Osteocyte (in vitro differentiated cells): ENCODE measurements around the gene C1QTNF1. TPM values are rescaled to one million over a fixed set of nuclear protein-coding genes. Genes with fewer than 3 reads are reported as not detected.
A peak's percentile ranks its signal among the peaks of the same experiment; 100 is the strongest.

Source experiments
- DNase-seq: peaks from one replicate; pipeline ENCODE4 v3.0.0; 2021; ENCODE audit warnings: mixed read lengths; ENCODE audit not compliant: unreplicated experiment; ENCODE audit errors: extremely low spot score
- H3K27ac Mint-ChIP-seq: one replicate; pipeline ENCODE4 v1.8.0; 2021; ENCODE audit warnings: mild to moderate bottlenecking, mixed read lengths; ENCODE audit not compliant: unreplicated experiment
- H3K27me3 Mint-ChIP-seq: one replicate; pipeline ENCODE4 v1.8.0; 2021; ENCODE audit warnings: mixed read lengths; ENCODE audit not compliant: unreplicated experiment
- H3K36me3 Mint-ChIP-seq: one replicate; pipeline ENCODE4 v1.8.0; 2021; ENCODE audit warnings: mixed read lengths; ENCODE audit not compliant: unreplicated experiment
- H3K4me1 Mint-ChIP-seq: one replicate; pipeline ENCODE4 v1.8.0; 2021; ENCODE audit warnings: mixed read lengths; ENCODE audit not compliant: unreplicated experiment
- H3K4me3 Mint-ChIP-seq: one replicate; pipeline ENCODE4 v1.8.0; 2021; ENCODE audit warnings: mild to moderate bottlenecking, moderate library complexity, mixed read lengths; ENCODE audit not compliant: unreplicated experiment
- H3K9me3 Mint-ChIP-seq: one replicate; pipeline ENCODE4 v1.8.0; 2021; ENCODE audit warnings: mixed read lengths; ENCODE audit not compliant: unreplicated experiment
- CTCF ChIP-seq: fragments of 200-600 bp; sonication (generic); IDR thresholded peaks from 2 replicates; pipeline ENCODE4 v1.5.0; 2021; ENCODE audit warnings: antibody characterized with exemption, mild to moderate bottlenecking, moderate library complexity
- total RNA-seq: library from RNA; stranded (reverse); gene quantifications from 2 replicates; pipeline ENCODE4 v1.2.1, GENCODE V29; 2021

C1QTNF1 gene
- total RNA-seq, 1 donor from 2014 or later: 203 TPM

DNA sequence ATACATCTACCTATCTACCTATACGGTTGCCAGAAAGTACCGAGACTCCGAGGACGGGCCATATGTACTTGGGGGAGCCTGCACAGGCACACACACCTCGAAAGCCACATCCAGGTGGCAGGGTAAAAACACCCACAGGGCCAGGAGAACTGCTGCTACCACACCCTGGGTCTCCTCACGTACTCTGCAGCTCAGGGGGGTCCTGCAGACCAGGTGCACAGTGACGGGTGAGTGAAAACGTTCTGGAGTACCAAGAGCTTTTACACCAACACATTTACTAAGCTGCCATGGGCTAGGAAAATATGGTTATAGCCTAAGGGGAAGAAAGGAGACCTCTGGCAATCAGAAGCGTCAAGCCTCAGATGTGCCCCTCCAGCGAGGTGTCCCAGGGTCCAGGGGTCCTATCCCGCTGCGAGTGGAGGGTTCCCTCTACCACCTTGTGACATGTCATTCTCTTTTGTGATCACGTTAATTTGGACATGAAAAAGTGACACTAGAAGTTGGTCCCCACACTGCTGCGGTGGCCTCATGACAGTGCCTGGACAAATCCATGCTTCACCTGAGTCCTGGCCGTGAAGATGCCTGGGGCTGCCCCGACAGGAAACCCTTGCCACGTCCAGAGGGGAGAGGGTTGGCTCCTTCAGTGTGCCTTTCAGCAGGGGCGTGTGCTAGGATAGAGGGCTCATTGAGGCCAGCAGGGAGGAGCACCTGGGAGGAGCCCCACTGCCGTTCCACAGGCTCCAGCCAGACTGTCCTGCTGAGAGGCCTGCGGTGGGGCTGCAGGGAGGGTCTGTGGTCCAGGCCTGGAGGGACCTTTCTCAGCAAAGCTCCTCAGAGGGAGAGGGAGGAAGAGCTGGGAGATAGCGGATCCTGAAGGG, 16.2 kb upstream of the C1QTNF1 start:
- no peak for TF ChIP-seq CTCF
- DNase-seq: no peak

DNA sequence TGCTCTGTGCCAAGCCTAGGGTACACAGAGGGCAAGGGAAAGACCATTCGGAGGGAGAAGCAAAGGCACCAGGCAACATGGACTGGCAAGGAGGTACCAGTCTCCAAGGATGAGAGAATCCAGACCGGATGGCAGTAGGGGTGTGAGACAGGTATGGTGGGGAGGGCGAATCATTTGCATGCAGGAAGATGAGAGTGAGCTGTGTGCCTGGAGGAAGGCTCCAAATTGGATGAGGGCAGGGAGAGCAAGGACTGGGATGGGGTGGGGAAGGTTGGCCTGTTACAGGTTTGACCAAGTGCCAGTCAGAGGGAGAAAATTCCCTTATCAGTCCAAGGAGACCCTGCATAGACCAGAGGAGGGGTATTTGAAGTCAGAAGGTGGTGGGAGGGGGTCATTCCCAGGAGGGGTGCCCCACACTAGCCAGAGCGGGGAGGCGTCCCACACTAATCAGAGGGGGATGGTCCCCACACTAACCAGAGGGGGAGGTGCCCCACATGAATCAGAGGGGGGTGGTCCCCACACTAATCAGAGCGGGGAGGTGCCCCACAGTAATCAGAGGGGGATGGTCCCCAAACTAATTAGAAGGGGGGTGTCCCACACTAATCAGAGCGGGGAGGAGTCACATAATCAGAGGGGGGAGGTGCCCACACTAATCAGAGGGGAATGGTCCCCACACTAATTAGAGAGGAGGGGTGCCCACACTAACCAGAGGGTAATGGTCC, 15.1 kb upstream of the C1QTNF1 start:
- peak overlapping the region; percentile 86 for H3K4me3 Mint-ChIP-seq
- no peaks in the 10 kb centered on the region for H3K9me3 Mint-ChIP-seq
- peaks cover 2% of the 10 kb centered on the region for H3K36me3 Mint-ChIP-seq
- TF ChIP-seq CTCF: no peak
- H3K4me1 Mint-ChIP-seq: peaks cover 39% of the 10 kb centered on the region
- no peaks in the 10 kb centered on the region for H3K27me3 Mint-ChIP-seq
- H3K27ac Mint-ChIP-seq: peak overlapping the region; percentile 89
- no peak for DNase-seq

More for the DNA sequence above, 16.2 kb upstream of the C1QTNF1 start:
- Mint-ChIP-seq H3K4me1 (peaks cover 39% of the 10 kb centered on the region), H3K27ac (peak overlapping the region; percentile 89), H3K4me3 (peak overlapping the region; percentile 86), H3K9me3 (no peaks in the 10 kb centered on the region), H3K27me3 (no peaks in the 10 kb centered on the region), H3K36me3 (peaks cover 2% of the 10 kb centered on the region)

- Mint-ChIP-seq H3K9me3 (peaks cover 7% of the 10 kb centered on the region), H3K36me3 (peaks cover 2% of the 10 kb centered on the region), H3K27ac (peak within 1 kb of the TSS; percentile 89), H3K4me3 (peak within 1 kb of the TSS; percentile 86), H3K4me1 (peaks cover 39% of the 10 kb centered on the region), H3K27me3 (peaks cover 2% of the 10 kb centered on the region)
- no peak for TF ChIP-seq CTCF
- peak; percentile 97 for DNase-seq
These were observed 14.3 kb upstream of the C1QTNF1 start, which contains the start of gene CANT1 for GRCh38 chr17:79009397-79010303. CANT1 (minus strand) TSS chr17:79009764; CDS start chr17:78997622, 12,142 bp downstream.

DNA sequence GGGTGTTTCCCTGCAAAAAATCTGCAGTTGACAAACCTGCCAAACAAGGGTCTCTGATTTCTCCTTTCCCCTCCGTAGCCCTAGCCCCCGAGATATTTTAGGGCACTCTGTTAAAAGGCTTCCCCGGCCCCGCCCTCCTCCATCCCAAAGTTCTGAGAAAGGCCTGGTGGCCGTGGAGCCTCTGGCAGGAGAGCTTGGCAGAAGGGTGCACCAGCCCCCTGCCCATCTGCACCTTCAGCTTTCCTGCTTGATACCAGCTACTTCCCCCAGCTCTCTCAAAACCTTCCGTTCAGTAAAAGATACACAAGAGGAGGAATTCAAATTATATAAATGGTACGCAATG, 13.7 kb upstream of the C1QTNF1 start:
- peaks cover 2% of the 10 kb centered on the region for H3K36me3 Mint-ChIP-seq
- H3K4me1 Mint-ChIP-seq: peaks cover 39% of the 10 kb centered on the region
- H3K9me3 Mint-ChIP-seq: peaks cover 7% of the 10 kb centered on the region
- H3K4me3 Mint-ChIP-seq: peak overlapping the region; percentile 80
- DNase-seq: no peak
- no peak for TF ChIP-seq CTCF
- peaks cover 2% of the 10 kb centered on the region for H3K27me3 Mint-ChIP-seq
- no peak overlapping the region for H3K27ac Mint-ChIP-seq
